Ishikawa (cell line): ENCODE measurements around the gene RAB44.

Experiments used
- CEBPB ChIP-seq: IDR thresholded peaks from 2 replicates; pipeline ENCODE4 v1.6.1; 2012
- CREB1 ChIP-seq: IDR thresholded peaks from 2 replicates; pipeline ENCODE4 v1.6.1; 2012; ENCODE audit warnings: low read depth
- EGR1 ChIP-seq: IDR thresholded peaks from 2 replicates; pipeline ENCODE4 v1.6.1; 2012
- EP300 ChIP-seq: IDR thresholded peaks from 2 replicates; pipeline ENCODE4 v1.6.1; 2012; ENCODE audit warnings: borderline replicate concordance
- FOXM1 ChIP-seq: IDR thresholded peaks from 2 replicates; pipeline ENCODE4 v1.6.1; 2012; ENCODE audit warnings: low read depth, borderline replicate concordance
- MAX ChIP-seq: IDR thresholded peaks from 2 replicates; pipeline ENCODE4 v1.6.1; 2012
- NFIC ChIP-seq: IDR thresholded peaks from 2 replicates; pipeline ENCODE4 v1.6.1; 2012
- RAD21 ChIP-seq: IDR thresholded peaks from 2 replicates; pipeline ENCODE4 v1.6.1; 2012; ENCODE audit warnings: low read depth
- TAF1 ChIP-seq: IDR thresholded peaks from 2 replicates; pipeline ENCODE4 v1.6.1; 2012; ENCODE audit warnings: low read depth, mild to moderate bottlenecking
- TCF12 ChIP-seq: IDR thresholded peaks from 2 replicates; pipeline ENCODE4 v1.6.1; 2012; ENCODE audit warnings: low read depth
- TEAD4 ChIP-seq: IDR thresholded peaks from 2 replicates; pipeline ENCODE4 v1.6.1; 2012
- USF1 ChIP-seq: IDR thresholded peaks from 2 replicates; pipeline ENCODE4 v1.6.1; 2012
- YY1 ChIP-seq: IDR thresholded peaks from 2 replicates; pipeline ENCODE4 v1.6.1; 2012; ENCODE audit warnings: low read depth
- ZBTB7A ChIP-seq: IDR thresholded peaks from 2 replicates; pipeline ENCODE4 v1.6.1; 2012; ENCODE audit warnings: low read depth
- TF ChIP-seq, protein P1 (sequence below): IDR thresholded peaks from 2 replicates; pipeline ENCODE4 v1.6.1; 2012; ENCODE audit warnings: low read depth, mild to moderate bottlenecking

Gene RAB44

GRCh38 chr6:36698871-36699271 is 1.2 kb downstream of the RAB44 start:
- TF ChIP-seq TAF1, result no peak
- TF ChIP-seq CEBPB, result no peak
- TF ChIP-seq, protein P1, sequence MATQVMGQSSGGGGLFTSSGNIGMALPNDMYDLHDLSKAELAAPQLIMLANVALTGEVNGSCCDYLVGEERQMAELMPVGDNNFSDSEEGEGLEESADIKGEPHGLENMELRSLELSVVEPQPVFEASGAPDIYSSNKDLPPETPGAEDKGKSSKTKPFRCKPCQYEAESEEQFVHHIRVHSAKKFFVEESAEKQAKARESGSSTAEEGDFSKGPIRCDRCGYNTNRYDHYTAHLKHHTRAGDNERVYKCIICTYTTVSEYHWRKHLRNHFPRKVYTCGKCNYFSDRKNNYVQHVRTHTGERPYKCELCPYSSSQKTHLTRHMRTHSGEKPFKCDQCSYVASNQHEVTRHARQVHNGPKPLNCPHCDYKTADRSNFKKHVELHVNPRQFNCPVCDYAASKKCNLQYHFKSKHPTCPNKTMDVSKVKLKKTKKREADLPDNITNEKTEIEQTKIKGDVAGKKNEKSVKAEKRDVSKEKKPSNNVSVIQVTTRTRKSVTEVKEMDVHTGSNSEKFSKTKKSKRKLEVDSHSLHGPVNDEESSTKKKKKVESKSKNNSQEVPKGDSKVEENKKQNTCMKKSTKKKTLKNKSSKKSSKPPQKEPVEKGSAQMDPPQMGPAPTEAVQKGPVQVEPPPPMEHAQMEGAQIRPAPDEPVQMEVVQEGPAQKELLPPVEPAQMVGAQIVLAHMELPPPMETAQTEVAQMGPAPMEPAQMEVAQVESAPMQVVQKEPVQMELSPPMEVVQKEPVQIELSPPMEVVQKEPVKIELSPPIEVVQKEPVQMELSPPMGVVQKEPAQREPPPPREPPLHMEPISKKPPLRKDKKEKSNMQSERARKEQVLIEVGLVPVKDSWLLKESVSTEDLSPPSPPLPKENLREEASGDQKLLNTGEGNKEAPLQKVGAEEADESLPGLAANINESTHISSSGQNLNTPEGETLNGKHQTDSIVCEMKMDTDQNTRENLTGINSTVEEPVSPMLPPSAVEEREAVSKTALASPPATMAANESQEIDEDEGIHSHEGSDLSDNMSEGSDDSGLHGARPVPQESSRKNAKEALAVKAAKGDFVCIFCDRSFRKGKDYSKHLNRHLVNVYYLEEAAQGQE, result no peak
- no peak for TF ChIP-seq ZBTB7A
- TF ChIP-seq CREB1, result no peak
- no peak for TF ChIP-seq TEAD4
- no peak for TF ChIP-seq EP300
- TF ChIP-seq TCF12, result no peak
- no peak for TF ChIP-seq NFIC
- TF ChIP-seq EGR1, result no peak
- TF ChIP-seq MAX, result no peak
- TF ChIP-seq YY1, result no peak
- TF ChIP-seq FOXM1, result no peak
- TF ChIP-seq USF1, result no peak
- TF ChIP-seq RAD21, result no peak

- TF ChIP-seq ZBTB7A (no peak), CEBPB (no peak), TCF12 (no peak), TEAD4 (no peak), YY1 (no peak), EP300 (no peak)
Measured at GRCh38 chr6:36699348-36699747, 1.7 kb downstream of the RAB44 start.

DNA sequence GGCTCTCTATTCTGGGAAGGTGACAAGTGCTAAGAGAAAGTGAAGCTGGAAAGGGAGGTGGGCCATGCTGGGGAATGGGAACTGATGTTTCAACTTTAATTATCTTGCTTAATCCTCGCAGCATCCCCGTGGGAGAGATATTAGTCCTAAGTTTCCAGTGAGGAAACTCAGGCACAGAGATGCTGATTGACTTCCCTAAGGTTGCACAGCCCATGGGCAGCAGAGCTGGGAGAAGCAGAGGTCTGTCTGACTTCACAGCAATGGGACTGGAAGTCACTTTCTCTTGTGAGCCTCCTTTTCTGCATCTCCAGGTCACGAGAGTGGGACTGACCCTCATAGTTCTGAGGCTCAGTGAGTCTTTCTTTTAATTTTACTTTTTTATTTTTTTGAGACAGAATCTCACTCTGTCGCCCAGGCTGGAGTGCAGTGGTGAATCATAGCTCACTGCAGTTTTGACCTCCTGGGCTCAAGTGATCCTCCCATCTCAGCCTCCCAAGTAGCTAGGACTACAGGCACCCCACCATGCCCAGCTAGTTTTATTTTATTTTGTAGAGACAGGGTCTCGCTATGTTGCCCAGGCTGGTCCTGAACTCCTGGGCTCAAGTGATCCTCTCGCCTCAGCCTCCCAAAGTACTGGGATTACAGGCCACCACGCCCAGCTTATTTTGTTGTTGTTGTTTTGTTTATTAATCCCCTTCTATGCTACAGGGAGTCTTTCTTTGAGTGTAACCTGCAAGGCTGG is 2.6 kb downstream of the RAB44 start:
- no peak for TF ChIP-seq CEBPB
- TF ChIP-seq MAX, result no peak
- TF ChIP-seq YY1, result no peak
- no peak for TF ChIP-seq EGR1
- no peak for TF ChIP-seq TAF1
- TF ChIP-seq, protein P1, result no peak
- TF ChIP-seq TCF12, result no peak
- TF ChIP-seq EP300, result no peak
- no peak for TF ChIP-seq CREB1
- no peak for TF ChIP-seq ZBTB7A
- no peak for TF ChIP-seq USF1
- TF ChIP-seq NFIC, result no peak
- no peak for TF ChIP-seq RAD21
- no peak for TF ChIP-seq TEAD4
- no peak for TF ChIP-seq FOXM1

DNA sequence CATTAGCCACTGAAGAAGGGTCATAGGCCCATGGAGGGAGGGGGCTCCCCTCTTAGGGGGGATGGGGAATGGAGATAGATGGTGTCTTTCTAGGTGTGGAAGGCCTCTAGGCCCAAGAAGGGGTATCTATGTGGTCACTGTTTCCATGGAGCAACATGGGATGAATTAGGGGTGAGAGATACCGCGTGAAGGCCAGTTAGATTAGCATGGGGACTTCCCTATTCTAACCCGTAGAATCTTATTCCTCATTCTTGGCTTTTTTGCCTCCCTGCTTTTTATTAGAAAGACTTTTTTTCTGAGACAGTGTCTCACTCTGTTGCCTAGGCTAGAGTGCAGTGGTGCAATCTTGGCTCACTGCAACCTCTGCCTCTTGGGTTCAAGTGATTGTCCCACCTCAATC is 3.2 kb downstream of the RAB44 start:
- TF ChIP-seq EP300 (no peak), CREB1 (no peak), CEBPB (no peak), FOXM1 (no peak), TCF12 (no peak), ZBTB7A (no peak), MAX (no peak), YY1 (no peak), TEAD4 (no peak), EGR1 (no peak), USF1 (no peak)

GRCh38 chr6:36701401-36701991 is 3.9 kb downstream of the RAB44 start:
- no peak for TF ChIP-seq USF1
- no peak for TF ChIP-seq EGR1
- no peak for TF ChIP-seq TEAD4
- no peak for TF ChIP-seq CEBPB
- no peak for TF ChIP-seq FOXM1
- TF ChIP-seq RAD21, result peak; percentile 80
- no peak for TF ChIP-seq CREB1
- no peak for TF ChIP-seq MAX
- TF ChIP-seq EP300, result no peak
